Keratinocyte (primary cell): Measurements from ENCODE around the gene SKI.

Experiments
- EZH2 ChIP-seq: IDR thresholded peaks from one replicate; pipeline ENCODE4 v1.6.1; 2012; ENCODE audit warnings: inconsistent platforms, mild to moderate bottlenecking, low read length, moderate library complexity
- TF ChIP-seq, protein P1 (sequence below), 3 experiments: IDR thresholded peaks in 1 of 3; conservative IDR thresholded peaks in 1 of 3; optimal IDR thresholded peaks in 1 of 3; 2 replicates in 2 of 3; 3 replicates in 1 of 3; pipeline versions ENCODE3 to v1.5.1; 2011; ENCODE audit warnings: low read length in 3 of 3, mild to moderate bottlenecking in 3 of 3, moderate library complexity in 2 of 3, control low read depth in 1 of 3, inconsistent platforms in 1 of 3; ENCODE audit not compliant: insufficient read depth in 2 of 3; ENCODE audit errors: extremely low read depth in 1 of 3

GRCh38 chr1:2202843-2203601 lies 25.1 kb upstream of the SKI start:
- TF ChIP-seq, protein P1, sequence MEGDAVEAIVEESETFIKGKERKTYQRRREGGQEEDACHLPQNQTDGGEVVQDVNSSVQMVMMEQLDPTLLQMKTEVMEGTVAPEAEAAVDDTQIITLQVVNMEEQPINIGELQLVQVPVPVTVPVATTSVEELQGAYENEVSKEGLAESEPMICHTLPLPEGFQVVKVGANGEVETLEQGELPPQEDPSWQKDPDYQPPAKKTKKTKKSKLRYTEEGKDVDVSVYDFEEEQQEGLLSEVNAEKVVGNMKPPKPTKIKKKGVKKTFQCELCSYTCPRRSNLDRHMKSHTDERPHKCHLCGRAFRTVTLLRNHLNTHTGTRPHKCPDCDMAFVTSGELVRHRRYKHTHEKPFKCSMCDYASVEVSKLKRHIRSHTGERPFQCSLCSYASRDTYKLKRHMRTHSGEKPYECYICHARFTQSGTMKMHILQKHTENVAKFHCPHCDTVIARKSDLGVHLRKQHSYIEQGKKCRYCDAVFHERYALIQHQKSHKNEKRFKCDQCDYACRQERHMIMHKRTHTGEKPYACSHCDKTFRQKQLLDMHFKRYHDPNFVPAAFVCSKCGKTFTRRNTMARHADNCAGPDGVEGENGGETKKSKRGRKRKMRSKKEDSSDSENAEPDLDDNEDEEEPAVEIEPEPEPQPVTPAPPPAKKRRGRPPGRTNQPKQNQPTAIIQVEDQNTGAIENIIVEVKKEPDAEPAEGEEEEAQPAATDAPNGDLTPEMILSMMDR (optimal IDR thresholded peaks at IDR 0.05 in 1 of 3, IDR thresholded peaks at IDR 0.05 in 1 of 3, conservative IDR thresholded peaks at IDR 0.05 in 1 of 3; ENCODE audit: extremely low read depth in 1 of 3, insufficient read depth in 2 of 3, low read length in 3 of 3), result no peak
- no peak for TF ChIP-seq EZH2
